Kidney glomerular epithelial cell (primary cell): ENCODE data around the gene PACS1.
"Not testable (repeated sequence)": the region's sequence is repeated elsewhere in the genome, so short reads cannot be mapped to it uniquely, and the experiment has no call there.

Experiments used
- DNase-seq: peaks from one replicate; lab custom pipeline; 2025; lab: John Stamatoyannopoulos, UW

The PACS1 gene

GRCh38 chr11:66226101-66226500, 156.0 kb downstream of the PACS1 start:
- no peak for DNase-seq

- DNase-seq, result no peak
Measured at GRCh38 chr11:66227700-66228099, 157.6 kb downstream of the PACS1 start.

DNA sequence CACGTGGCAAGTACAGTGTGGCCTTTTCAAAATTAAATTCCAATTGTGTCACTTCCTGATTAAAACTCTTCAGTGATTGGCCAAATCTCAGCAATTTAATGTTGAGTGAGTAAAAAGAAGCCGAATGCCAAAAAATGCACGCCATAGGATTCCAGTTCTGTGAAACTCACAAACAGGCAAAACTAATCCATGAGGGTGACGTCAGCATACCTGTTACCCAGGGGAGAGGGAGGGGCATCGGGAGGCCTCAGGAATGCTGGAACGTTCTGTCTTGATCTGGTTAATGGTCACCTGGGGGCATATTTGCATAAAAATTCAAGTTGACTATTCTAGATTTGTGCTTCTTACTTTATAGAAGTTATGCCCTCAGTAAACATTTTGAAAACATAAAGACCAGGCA, 158.4 kb downstream of the PACS1 start:
- no peak for DNase-seq

DNA sequence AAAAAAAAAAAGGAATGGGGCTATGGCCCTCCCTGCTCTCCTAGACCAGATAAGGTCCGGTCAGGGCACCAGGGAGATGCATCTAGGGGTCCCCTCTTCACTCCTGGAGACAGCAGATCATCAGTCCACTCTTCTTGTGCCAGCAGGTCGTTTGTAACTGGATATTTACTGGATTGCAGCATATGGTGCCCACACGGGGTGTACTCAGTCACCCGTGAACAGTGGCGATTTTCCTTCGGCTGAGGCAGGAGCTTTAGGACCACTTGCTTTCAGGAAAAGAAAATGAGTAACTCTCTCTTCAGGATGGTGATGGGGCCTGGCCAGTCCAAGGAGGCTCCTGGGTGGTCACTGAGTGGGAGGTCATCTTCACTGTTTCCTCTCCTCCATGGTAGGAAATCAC, 160.1 kb downstream of the PACS1 start:
- no peak for DNase-seq

- no peak for DNase-seq
Measured at GRCh38 chr11:66230978-66231377, 160.9 kb downstream of the PACS1 start.

GRCh38 chr11:66231561-66231960, 161.5 kb downstream of the PACS1 start:
- DNase-seq, result no peak

GRCh38 chr11:66232769-66233168, 162.7 kb downstream of the PACS1 start:
- no peak for DNase-seq

- no peak for DNase-seq
Measured at GRCh38 chr11:66233301-66233700, 163.2 kb downstream of the PACS1 start.

DNA sequence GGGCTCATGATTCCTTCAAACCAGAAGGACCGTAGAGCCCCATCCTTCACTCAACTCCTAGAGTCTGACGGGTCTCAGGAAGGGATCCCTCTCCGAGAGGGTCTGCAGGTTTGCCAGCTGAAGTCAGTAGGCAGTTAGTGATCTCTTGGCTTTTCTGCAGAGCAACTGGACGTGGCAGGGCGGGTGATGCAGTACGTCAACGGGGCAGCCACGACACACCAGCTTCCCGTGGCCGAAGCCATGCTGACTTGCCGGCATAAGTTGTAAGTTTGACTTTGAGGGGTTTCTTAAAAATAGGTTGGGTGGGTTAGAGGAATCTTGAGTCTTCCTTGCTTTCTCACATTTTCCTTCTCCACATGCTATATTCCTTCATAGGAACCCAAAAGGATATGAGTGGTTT, 165.1 kb downstream of the PACS1 start:
- DNase-seq, result no peak

DNA sequence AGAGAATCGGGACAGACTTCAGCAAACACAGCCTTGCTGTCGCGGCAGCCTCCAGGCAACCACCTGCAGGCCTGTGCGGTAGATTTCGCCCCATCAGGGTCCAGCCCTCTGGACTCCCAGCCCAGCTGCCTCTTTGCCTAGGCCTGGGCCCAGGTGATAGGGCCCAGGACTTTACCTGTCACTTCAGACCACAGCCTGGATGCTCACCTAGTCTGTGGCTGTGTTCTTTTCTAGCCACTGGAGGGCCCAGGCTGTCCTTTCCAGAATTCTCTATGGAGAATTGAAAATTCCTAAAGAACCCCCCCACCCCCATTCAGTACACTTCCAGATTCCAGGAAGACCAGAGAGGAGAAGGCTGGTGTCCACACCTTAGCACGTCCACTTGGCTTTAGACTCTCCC, 167.8 kb downstream of the PACS1 start:
- DNase-seq, result no peak

GRCh38 chr11:66238786-66239413, 168.8 kb downstream of the PACS1 start:
- DNase-seq, result no peak

GRCh38 chr11:66239511-66239910, 169.4 kb downstream of the PACS1 start:
- no peak for DNase-seq

- DNase-seq, result no peak
Measured at GRCh38 chr11:66239998-66240780, 170.1 kb downstream of the PACS1 start.

GRCh38 chr11:66240781-66241136, 170.7 kb downstream of the PACS1 start:
- no peak for DNase-seq

DNA sequence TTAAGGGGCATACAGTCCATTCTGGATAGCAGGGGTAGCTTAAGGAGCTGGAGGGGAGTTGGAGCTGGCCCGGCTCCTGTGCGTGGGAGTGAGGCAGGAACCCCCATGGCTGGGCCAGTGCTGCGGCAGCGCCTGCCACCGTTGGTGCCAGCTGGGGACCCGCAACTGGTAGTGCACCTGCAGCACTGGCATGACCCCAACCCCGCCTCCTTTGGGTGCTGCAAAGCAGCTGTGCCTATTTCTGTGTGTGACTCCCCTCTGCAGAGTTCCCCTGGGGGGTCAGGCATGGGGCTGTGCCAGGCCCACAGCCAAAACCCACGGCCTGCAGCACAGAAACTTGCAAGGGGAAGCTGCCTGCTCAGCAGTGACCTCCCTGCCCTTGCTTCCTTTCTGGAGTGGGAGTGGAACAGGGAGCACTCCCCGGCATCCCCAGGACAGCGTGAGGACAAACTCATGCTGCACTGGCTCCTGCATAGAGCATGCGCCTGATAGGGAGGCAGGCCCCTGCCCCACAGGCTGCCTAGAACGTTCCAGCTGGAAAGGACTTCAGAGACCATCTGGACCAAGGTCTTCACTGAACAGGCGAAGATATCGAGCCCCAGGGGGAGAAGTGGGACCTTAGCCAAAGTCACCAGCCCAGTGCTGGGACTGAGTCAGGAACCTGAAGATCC, 172.2 kb downstream of the PACS1 start:
- no peak for DNase-seq

DNA sequence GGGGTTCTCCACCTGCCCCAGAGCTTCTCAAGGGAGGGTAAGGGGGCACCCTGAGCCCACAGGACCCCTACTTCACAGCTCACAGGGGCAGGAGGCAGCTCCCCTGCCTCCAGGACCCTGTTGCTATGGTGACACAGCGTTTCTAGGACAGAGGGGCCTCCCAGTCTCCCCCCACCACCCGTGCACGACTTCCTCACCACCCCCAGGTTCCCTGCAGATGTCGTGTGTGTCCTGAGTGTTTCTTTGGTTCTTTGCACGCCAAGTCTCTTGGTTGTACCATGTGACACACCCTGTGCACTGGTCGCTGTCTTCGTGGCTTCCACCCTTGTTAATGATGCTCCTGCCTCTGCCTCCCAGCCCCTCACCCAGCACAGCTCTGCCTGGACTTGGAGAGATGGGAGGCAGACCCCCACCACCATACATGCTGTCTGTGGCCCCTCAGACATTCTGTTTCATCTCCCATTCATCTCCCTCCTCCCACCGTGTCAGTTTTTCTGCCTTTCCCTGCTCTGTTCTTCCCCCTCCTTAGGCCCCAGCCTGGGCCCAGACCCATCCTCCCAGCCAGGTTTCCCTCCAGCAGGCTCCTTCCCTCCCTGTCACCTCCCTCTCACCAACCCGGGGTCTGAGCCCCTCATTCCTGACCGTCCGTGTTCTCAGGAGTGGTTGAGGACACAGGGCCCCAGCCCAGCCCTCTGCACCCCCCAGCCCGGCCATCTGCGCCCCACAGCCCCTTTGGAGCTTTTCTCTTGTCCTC, 173.9 kb downstream of the PACS1 start:
- no peak for DNase-seq

GRCh38 chr11:66247295-66247694, 177.2 kb downstream of the PACS1 start:
- no peak for DNase-seq

GRCh38 chr11:66247801-66248200, 177.7 kb downstream of the PACS1 start:
- DNase-seq, result no peak

DNA sequence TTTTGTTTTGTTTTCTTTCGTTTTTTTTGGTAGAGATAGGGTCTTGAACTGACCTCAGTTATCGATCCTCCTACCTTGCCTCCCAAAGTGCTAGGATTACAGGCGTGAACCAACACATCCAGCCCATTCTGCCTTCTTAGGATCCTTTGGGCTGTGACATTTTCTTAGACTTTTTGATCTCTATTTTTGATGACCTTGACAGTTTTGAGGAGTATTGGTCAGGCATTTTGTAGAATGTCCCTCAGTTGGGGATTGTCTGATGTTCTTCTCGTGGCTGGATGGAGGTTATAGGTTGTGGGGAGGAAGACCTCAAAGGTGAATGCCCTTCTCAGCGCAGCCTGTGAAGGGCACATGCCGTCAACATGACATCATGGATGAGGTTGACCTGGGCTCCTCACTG, 178.8 kb downstream of the PACS1 start:
- DNase-seq, result no peak

DNA sequence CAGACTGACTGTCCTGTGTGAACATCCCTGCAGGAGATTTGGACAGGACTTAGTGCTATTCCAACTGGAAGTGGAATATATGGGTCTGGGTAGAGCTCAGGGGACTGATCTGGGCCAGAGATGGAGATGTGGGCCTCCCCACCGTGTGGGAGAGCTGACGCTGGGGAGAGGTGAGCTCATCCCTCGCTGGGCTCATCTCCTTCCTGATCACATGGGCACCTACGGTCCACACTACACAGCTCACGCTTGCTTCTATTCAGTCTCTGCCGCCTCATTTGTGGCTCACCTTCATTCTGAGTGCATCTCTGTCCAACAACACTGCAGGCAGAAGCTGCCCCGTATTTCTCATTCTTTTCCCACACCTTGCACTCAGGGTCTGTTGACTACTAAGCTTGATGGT, 181.7 kb downstream of the PACS1 start:
- DNase-seq, result no peak

GRCh38 chr11:66253081-66253480, 183.0 kb downstream of the PACS1 start:
- not testable (repeated sequence) for DNase-seq

DNA sequence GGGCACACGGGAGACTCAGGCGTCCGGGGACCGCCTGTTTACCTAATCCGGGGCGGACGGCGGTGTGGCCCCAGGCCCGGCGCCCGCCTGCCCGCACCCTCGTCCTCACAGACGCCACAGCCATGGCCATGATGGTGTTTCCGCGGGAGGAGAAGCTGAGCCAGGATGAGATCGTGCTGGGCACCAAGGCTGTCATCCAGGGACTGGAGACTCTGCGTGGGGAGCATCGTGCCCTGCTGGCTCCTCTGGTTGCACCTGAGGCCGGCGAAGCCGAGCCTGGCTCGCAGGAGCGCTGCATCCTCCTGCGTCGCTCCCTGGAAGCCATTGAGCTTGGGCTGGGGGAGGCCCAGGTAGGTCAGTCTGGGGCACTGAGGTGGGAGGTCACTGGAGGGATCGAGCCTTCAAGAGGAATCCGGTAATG, 188.4 kb downstream of the PACS1 start:
- no peak for DNase-seq

DNA sequence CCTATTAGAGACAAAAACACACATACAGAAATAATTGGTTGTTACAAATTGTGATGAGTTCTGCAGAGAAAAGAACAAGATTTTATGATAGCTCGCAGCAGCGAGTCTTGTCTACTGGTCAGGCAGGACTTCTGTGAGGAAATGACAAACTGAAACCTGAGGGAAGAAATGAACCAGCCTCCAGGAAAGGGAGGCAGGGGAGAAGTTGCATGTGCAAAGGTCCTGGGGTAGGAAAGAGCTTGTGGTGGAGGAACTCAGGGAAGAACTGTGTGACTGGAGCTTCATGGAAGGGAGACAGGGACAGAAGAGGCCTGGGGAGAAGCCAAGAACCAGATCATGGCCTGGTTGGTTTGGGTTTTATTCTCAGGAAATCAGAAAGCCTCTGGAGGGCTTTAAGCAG, 189.2 kb downstream of the PACS1 start:
- no peak for DNase-seq
